ENCODE measurements around the gene LRRC14B. TPM values are rescaled to one million over a fixed set of nuclear protein-coding genes. Genes with fewer than 3 reads are reported as not detected.

Gene LRRC14B
- total RNA-seq, 1 donor from 2014 or later: not detected

DNA sequence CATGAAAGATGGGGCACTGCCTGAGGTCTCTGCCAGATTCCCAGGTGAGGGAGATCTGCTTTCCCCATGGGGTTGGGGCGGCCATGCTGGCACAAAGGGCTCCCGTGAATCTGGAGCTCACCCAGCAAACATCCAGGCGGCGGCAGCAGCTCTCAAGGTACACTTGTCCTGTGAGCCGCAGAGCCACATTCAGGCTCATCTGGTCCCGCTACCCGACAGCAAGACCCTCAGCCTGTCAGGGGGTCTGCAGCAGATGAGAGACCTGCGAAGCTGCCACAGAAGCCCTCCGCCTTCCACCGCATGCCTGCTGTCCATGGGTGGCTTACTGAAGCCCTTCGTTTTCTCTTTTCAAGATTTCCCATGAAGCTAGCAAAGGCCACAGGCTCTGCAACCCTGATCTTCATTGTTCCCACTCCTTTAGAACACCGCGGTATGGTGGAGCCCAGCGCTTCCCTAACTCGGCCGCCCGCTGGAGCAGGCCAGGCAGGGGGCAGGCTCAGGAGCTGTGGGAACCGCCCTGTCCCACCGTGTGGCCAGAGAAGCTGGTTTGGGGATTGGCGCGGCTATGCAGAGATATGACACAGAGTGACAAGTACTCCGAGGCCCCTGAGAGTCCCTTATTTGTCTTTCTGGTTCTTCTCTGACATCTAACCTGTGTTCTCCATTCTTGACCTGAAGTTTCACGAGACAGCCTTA is 8.8 kb downstream of the LRRC14B start:
- peak; percentile 51 for DNase-seq (ENCODE audit: low spot score)
- H3K4me1 ChIP-seq: peaks cover 19% of the 10 kb centered on the region
- Mint-ChIP-seq H3K9me3 (no peaks in the 10 kb centered on the region), H3K4me3 (no peak overlapping the region), H3K36me3 (peaks cover 12% of the 10 kb centered on the region), H3K27me3 (ENCODE audit: insufficient read depth, low read depth) (peaks cover 11% of the 10 kb centered on the region), H3K27ac (peak overlapping the region; percentile 48), H3K4me1 (peaks cover 33% of the 10 kb centered on the region)
- no peaks in the 10 kb centered on the region for H3K27me3 ChIP-seq
- H2AFZ ChIP-seq (replicated peaks): no peak overlapping the region
- peak overlapping the region; percentile 6 for H3K4me2 ChIP-seq
- H4K20me1 ChIP-seq (ENCODE audit: low read depth): peaks cover 32% of the 10 kb centered on the region
- no peaks in the 10 kb centered on the region for H3K36me3 ChIP-seq
- H3K9me3 ChIP-seq (ENCODE audit: low read depth): no peaks in the 10 kb centered on the region
- peaks cover 10% of the 10 kb centered on the region for H3K79me2 ChIP-seq (ENCODE audit: low read depth)
- H3F3A ChIP-seq (ENCODE audit: low read depth): peaks cover 3% of the 10 kb centered on the region
- TF ChIP-seq, protein P1, sequence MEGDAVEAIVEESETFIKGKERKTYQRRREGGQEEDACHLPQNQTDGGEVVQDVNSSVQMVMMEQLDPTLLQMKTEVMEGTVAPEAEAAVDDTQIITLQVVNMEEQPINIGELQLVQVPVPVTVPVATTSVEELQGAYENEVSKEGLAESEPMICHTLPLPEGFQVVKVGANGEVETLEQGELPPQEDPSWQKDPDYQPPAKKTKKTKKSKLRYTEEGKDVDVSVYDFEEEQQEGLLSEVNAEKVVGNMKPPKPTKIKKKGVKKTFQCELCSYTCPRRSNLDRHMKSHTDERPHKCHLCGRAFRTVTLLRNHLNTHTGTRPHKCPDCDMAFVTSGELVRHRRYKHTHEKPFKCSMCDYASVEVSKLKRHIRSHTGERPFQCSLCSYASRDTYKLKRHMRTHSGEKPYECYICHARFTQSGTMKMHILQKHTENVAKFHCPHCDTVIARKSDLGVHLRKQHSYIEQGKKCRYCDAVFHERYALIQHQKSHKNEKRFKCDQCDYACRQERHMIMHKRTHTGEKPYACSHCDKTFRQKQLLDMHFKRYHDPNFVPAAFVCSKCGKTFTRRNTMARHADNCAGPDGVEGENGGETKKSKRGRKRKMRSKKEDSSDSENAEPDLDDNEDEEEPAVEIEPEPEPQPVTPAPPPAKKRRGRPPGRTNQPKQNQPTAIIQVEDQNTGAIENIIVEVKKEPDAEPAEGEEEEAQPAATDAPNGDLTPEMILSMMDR (IDR thresholded peaks at IDR 0.05): no peak
- TF ChIP-seq EZH2 (IDR thresholded peaks at IDR 0.05) (no peak), EZH2phosphoT487 (IDR thresholded peaks at IDR 0.05) (no peak)
- H3K9ac ChIP-seq: no peak overlapping the region
- no peak overlapping the region for H3K27ac ChIP-seq
- H3K4me3 ChIP-seq: no peak overlapping the region

DNA sequence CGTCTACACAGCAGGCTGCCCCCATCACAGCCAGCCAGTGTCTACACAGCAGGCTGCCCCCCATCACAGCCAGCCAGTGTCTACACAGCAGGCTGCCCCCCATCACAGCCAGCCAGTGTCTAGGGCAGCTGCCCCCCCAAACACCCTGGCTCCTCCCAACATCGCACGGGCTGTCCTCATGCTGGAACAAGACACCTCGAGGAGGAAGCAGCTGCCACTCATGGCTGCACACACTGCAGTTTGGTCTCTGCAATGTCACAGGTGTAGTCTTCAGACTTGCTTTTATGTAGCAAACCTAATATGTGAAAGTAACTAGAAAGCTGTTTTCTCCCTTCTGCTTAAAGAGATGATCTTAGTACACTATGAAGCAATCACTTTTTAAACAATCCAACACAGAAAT is 9.7 kb downstream of the LRRC14B start:
- H3K4me3 ChIP-seq: no peak overlapping the region
- no peak overlapping the region for H3K4me3 Mint-ChIP-seq
- no peak overlapping the region for H3K27ac ChIP-seq
- no peaks in the 10 kb centered on the region for H3K9me3 Mint-ChIP-seq
- no peak overlapping the region for H3K4me2 ChIP-seq
- no peaks in the 10 kb centered on the region for H3K27me3 ChIP-seq
- H3K4me1 Mint-ChIP-seq: peaks cover 30% of the 10 kb centered on the region
- DNase-seq (ENCODE audit: low spot score): no peak
- no peak overlapping the region for H3K9ac ChIP-seq
- peaks cover 35% of the 10 kb centered on the region for H4K20me1 ChIP-seq (ENCODE audit: low read depth)
- H3F3A ChIP-seq (ENCODE audit: low read depth): peaks cover 3% of the 10 kb centered on the region
- H3K36me3 ChIP-seq: no peaks in the 10 kb centered on the region
- no peak overlapping the region for H2AFZ ChIP-seq (replicated peaks)
- no peaks in the 10 kb centered on the region for H3K9me3 ChIP-seq (ENCODE audit: low read depth)
- no peak overlapping the region for H3K27ac Mint-ChIP-seq
- H3K4me1 ChIP-seq: peaks cover 19% of the 10 kb centered on the region
- TF ChIP-seq EZH2phosphoT487 (IDR thresholded peaks at IDR 0.05): no peak
- TF ChIP-seq EZH2 (IDR thresholded peaks at IDR 0.05): no peak
- TF ChIP-seq, protein P1 (IDR thresholded peaks at IDR 0.05): no peak
- H3K36me3 Mint-ChIP-seq: peaks cover 19% of the 10 kb centered on the region
- peaks cover 11% of the 10 kb centered on the region for H3K27me3 Mint-ChIP-seq (ENCODE audit: insufficient read depth, low read depth)
- peaks cover 12% of the 10 kb centered on the region for H3K79me2 ChIP-seq (ENCODE audit: low read depth)

DNA sequence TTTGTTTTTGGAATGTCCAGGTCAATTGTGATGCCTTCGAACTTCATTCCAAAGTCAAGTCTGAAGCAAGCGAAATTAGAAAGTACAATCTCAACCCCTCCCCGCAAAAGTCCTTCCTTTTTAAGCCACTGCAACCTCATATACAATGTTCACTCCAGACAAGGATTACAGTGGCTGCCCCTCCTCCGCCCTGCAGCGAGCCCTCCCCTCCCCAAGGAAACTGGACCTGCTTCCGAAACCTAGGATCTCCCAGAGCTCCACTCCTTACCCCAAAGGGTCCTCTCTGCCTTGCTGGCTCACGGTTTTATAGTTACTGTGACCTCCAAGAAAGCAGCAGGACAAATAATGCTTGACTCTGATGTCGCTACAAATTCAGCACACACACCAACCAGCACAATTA is 10.4 kb downstream of the LRRC14B start:
- H2AFZ ChIP-seq (replicated peaks): no peak overlapping the region
- H3K27me3 ChIP-seq: no peaks in the 10 kb centered on the region
- H3K9me3 ChIP-seq (ENCODE audit: low read depth): no peaks in the 10 kb centered on the region
- peaks cover 42% of the 10 kb centered on the region for H4K20me1 ChIP-seq (ENCODE audit: low read depth)
- no peaks in the 10 kb centered on the region for H3K9me3 Mint-ChIP-seq
- H3K27ac Mint-ChIP-seq: peak overlapping the region; percentile 88
- H3F3A ChIP-seq (ENCODE audit: low read depth): peaks cover 3% of the 10 kb centered on the region
- H3K4me1 ChIP-seq: peaks cover 19% of the 10 kb centered on the region
- no peaks in the 10 kb centered on the region for H3K36me3 ChIP-seq
- no peak overlapping the region for H3K27ac ChIP-seq
- peaks cover 30% of the 10 kb centered on the region for H3K4me1 Mint-ChIP-seq
- H3K4me2 ChIP-seq: no peak overlapping the region
- no peak overlapping the region for H3K4me3 ChIP-seq
- TF ChIP-seq EZH2phosphoT487 (IDR thresholded peaks at IDR 0.05): no peak
- TF ChIP-seq, protein P1 (IDR thresholded peaks at IDR 0.05): no peak
- no peak for TF ChIP-seq EZH2 (IDR thresholded peaks at IDR 0.05)
- no peak overlapping the region for H3K9ac ChIP-seq
- peaks cover 11% of the 10 kb centered on the region for H3K27me3 Mint-ChIP-seq (ENCODE audit: insufficient read depth, low read depth)
- peaks cover 19% of the 10 kb centered on the region for H3K79me2 ChIP-seq (ENCODE audit: low read depth)
- H3K4me3 Mint-ChIP-seq: no peak overlapping the region
- peaks cover 19% of the 10 kb centered on the region for H3K36me3 Mint-ChIP-seq
- no peak for DNase-seq (ENCODE audit: low spot score)

Measured in neural progenitor cell (in vitro differentiated cells).